OCI-LY1 (cell line): ENCODE measurements around the gene WNK2.

Source experiments
- CTCF ChIP-seq: fragments of 200-600 bp; sonication (generic), shearing (Covaris generic); IDR thresholded peaks from 2 replicates; pipeline ENCODE4 v1.5.1; 2017; ENCODE audit warnings: mild to moderate bottlenecking, antibody characterized with exemption, low read length, moderate library complexity, mixed read lengths
- EZH2 ChIP-seq: fragments of 200-600 bp; sonication (generic), shearing (Covaris generic); IDR thresholded peaks from 2 replicates; pipeline ENCODE4 v1.8.0; 2017; ENCODE audit warnings: borderline replicate concordance, mixed run types, mild to moderate bottlenecking, antibody characterized with exemption, low read length, moderate library complexity, mixed read lengths

GRCh38 chr9:93174976-93175375 is 9.0 kb upstream of the WNK2 start:
- TF ChIP-seq CTCF: no peak
- TF ChIP-seq EZH2: no peak
